Measurements from ENCODE around the gene FIZ1.

DNA sequence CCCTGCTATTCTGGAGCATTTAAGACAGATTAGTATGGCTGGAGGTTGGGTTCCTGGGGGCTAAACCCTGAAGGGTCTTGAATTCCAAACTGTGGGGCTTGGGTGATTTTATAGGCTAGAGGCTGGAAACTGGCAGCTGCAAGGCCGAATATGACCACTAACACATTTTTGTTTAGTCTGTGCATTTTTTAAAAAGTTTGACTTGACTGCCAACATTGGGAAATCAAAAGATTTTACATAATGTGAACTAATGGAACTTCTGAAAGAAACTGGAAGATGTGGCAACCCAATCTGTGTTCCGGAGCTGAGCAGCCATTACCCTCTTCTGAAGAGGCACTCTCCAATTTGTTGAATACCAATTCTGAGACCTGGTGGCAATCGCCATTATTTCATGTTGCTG, 20.0 kb upstream of the FIZ1 start:
- no peak for TF ChIP-seq TOX (CRISPR knock-in tag; IDR thresholded peaks at IDR 0.05; ENCODE audit: borderline replicate concordance)
- TF ChIP-seq TCF4 (CRISPR knock-in tag; IDR thresholded peaks at IDR 0.05; ENCODE audit: borderline replicate concordance) = no peak
- TF ChIP-seq, protein P1, sequence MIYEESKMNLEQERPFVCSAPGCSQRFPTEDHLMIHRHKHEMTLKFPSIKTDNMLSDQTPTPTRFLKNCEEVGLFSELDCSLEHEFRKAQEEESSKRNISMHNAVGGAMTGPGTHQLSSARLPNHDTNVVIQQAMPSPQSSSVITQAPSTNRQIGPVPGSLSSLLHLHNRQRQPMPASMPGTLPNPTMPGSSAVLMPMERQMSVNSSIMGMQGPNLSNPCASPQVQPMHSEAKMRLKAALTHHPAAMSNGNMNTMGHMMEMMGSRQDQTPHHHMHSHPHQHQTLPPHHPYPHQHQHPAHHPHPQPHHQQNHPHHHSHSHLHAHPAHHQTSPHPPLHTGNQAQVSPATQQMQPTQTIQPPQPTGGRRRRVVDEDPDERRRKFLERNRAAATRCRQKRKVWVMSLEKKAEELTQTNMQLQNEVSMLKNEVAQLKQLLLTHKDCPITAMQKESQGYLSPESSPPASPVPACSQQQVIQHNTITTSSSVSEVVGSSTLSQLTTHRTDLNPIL (CRISPR knock-in tag; IDR thresholded peaks at IDR 0.05; ENCODE audit: low read depth) = no peak
- no peak for TF ChIP-seq PATZ1 (CRISPR knock-in tag; IDR thresholded peaks at IDR 0.05; ENCODE audit: borderline replicate concordance)
- no peak for TF ChIP-seq ESRRG (CRISPR knock-in tag; IDR thresholded peaks at IDR 0.05)
- no peak for TF ChIP-seq SNAI2 (CRISPR knock-in tag; IDR thresholded peaks at IDR 0.05)
- no peak for TF ChIP-seq PPARA (CRISPR knock-in tag; IDR thresholded peaks at IDR 0.05; ENCODE audit: borderline replicate concordance)
- TF ChIP-seq ISL1 (CRISPR knock-in tag; IDR thresholded peaks at IDR 0.05) = no peak
- no peak for TF ChIP-seq ZNF8 (CRISPR knock-in tag; IDR thresholded peaks at IDR 0.05)
- no peak for TF ChIP-seq RARB (CRISPR knock-in tag; IDR thresholded peaks at IDR 0.05)
- TF ChIP-seq ZFP3 (CRISPR knock-in tag; IDR thresholded peaks at IDR 0.05) = no peak
- TF ChIP-seq, protein P2, sequence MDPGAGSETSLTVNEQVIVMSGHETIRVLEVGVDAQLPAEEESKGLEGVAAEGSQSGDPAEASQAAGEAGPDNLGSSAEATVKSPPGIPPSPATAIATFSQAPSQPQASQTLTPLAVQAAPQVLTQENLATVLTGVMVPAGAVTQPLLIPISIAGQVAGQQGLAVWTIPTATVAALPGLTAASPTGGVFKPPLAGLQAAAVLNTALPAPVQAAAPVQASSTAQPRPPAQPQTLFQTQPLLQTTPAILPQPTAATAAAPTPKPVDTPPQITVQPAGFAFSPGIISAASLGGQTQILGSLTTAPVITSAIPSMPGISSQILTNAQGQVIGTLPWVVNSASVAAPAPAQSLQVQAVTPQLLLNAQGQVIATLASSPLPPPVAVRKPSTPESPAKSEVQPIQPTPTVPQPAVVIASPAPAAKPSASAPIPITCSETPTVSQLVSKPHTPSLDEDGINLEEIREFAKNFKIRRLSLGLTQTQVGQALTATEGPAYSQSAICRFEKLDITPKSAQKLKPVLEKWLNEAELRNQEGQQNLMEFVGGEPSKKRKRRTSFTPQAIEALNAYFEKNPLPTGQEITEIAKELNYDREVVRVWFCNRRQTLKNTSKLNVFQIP (CRISPR knock-in tag; IDR thresholded peaks at IDR 0.05; ENCODE audit: borderline replicate concordance, low read depth) = no peak

Measured in SK-N-SH treated with all-trans-retinoic acid at 6 μM for 48 hours (cell line).